ENCODE data around the gene APPL1. TPM values are rescaled to one million over a fixed set of nuclear protein-coding genes. Genes with fewer than 3 reads are reported as not detected.
"Not testable (repeated sequence)": the region's sequence is repeated elsewhere in the genome, so short reads cannot be mapped to it uniquely, and the experiment has no call there.

The APPL1 gene
- total and polyA plus RNA-seq, 2 donors (not counting 3 experiments of a cell fraction or from before 2014, with no cell fraction given) = 9.2 to 28.8 TPM

GRCh38 chr3:57292897-57293526, 65.5 kb downstream of the APPL1 start:
- Histone ChIP-seq H3K79me2 (ENCODE audit: control insufficient read depth, insufficient read depth, low read length) (no peaks in the 10 kb centered on the region), H3K4me2 (ENCODE audit: insufficient read depth, low read length) (no peak overlapping the region), H3K4me1 (ENCODE audit: control insufficient read depth, extremely low read depth, insufficient read depth, low read length) (no peaks in the 10 kb centered on the region), H3K36me3 (ENCODE audit: control insufficient read depth in 2 of 2, extremely low read depth in 1 of 2, insufficient read depth in 2 of 2, low read length in 2 of 2) (no peaks in the 10 kb centered on the region), H3K9ac (replicated peaks; ENCODE audit: extremely low read depth, insufficient read depth, low read length) (no peak overlapping the region), H3K9me1 (replicated peaks; ENCODE audit: control insufficient read depth, extremely low read depth, insufficient read depth, low read length) (no peaks in the 10 kb centered on the region), H3K27me3 (ENCODE audit: control insufficient read depth in 2 of 2, insufficient read depth in 2 of 2, low read length in 2 of 2) (no peaks in the 10 kb centered on the region), H2AFZ (ENCODE audit: low read depth, low read length) (no peak overlapping the region), H3K27ac (ENCODE audit: insufficient read depth, low read depth, low read length) (no peak overlapping the region), H3K4me3 (replicated peaks in 1 of 3; ENCODE audit: insufficient read depth in 1 of 3, low read depth in 1 of 3, low read length in 3 of 3) (no peak overlapping the region), H4K20me1 (replicated peaks; ENCODE audit: control insufficient read depth, extremely low read depth, insufficient read depth, low read length) (no peaks in the 10 kb centered on the region), H3K9me3 (replicated peaks; ENCODE audit: control insufficient read depth, insufficient read depth, low read length) (no peaks in the 10 kb centered on the region)
- TF ChIP-seq FOS (IDR thresholded peaks at IDR 0.05; ENCODE audit: borderline replicate concordance, insufficient read depth, low read length) = no peak
- TF ChIP-seq, protein P1, sequence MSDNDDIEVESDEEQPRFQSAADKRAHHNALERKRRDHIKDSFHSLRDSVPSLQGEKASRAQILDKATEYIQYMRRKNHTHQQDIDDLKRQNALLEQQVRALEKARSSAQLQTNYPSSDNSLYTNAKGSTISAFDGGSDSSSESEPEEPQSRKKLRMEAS (IDR thresholded peaks at IDR 0.05; ENCODE audit: insufficient read depth, insufficient read length) = no peak
- no peak for TF ChIP-seq JUN (IDR thresholded peaks at IDR 0.05; ENCODE audit: borderline replicate concordance, insufficient read depth, insufficient read length, low read depth)
- DNase-seq (ENCODE audit: low read depth, low spot score) (no peak), FAIRE-seq (no peak)
- intact Hi-C loops (cut with micrococcal nuclease) = no loop called here
- dilution Hi-C loops (cut with MboI; ENCODE audit: extremely low pct_ligation_motif_present, low sequenced_read_pairs) = no loop called here
- CTCF ChIA-PET = no interaction called here
- no TSS peak for BruUV-seq (replicated peaks)
- POLR2A ChIA-PET = no interaction called here

DNA sequence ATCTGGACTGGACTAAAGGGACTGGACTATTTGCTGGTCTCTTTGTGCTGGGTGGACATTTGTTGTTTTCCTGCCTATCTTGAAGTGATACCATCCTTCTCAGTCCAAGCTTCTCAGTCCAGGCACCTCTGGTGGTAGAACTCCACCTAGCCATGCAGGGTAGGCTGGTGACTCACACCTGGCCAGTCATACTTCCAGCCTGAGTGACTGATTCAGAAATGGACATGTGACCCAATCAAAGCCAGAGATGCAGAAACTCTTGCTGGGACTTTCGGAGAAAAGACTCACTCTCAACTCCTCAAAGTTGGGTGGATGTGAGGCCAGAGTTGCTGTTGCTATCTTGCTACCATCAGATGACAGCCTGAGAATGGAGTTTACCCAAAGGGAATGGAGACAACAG, 70.5 kb downstream of the APPL1 start:
- no peaks in the 10 kb centered on the region for H3K79me2 ChIP-seq (ENCODE audit: control insufficient read depth, insufficient read depth, low read length)
- H3K4me1 ChIP-seq (ENCODE audit: control insufficient read depth, extremely low read depth, insufficient read depth, low read length) = no peaks in the 10 kb centered on the region
- no peak overlapping the region for H3K4me3 ChIP-seq (replicated peaks in 1 of 3; ENCODE audit: insufficient read depth in 1 of 3, low read depth in 1 of 3, low read length in 3 of 3)
- no TSS peak for BruUV-seq (replicated peaks)
- H3K9ac ChIP-seq (replicated peaks; ENCODE audit: extremely low read depth, insufficient read depth, low read length) = no peak overlapping the region
- ChIA-PET POLR2A (no interaction called here), CTCF (interaction anchor here (1.0 kb wide), 1 partner anchor 170 kb away, joined by 3 read pairs; no protein-coding TSS in a partner anchor)
- no peak overlapping the region for H3K4me2 ChIP-seq (ENCODE audit: insufficient read depth, low read length)
- H2AFZ ChIP-seq (ENCODE audit: low read depth, low read length) = no peak overlapping the region
- TF ChIP-seq CTCF (IDR thresholded peaks at IDR 0.05; ENCODE audit: extremely low read depth in 1 of 2, insufficient read depth in 1 of 2, low read depth in 1 of 2, low read length in 2 of 2) = no peak
- TF ChIP-seq GATA2 (IDR thresholded peaks at IDR 0.05; ENCODE audit: insufficient read depth, insufficient read length, low read depth, low read length) = no peak
- peak; percentile 49 for TF ChIP-seq FOS (IDR thresholded peaks at IDR 0.05; ENCODE audit: borderline replicate concordance, insufficient read depth, low read length)
- no peak for FAIRE-seq
- dilution Hi-C loops (cut with MboI; ENCODE audit: extremely low pct_ligation_motif_present, low sequenced_read_pairs) (no loop called here), intact Hi-C loops (cut with micrococcal nuclease) (no loop called here)
- no peak for DNase-seq (ENCODE audit: low read depth, low spot score)
- peaks cover 0 to 3% of the 10 kb centered on the region in 2 experiments for H3K27me3 ChIP-seq (ENCODE audit: control insufficient read depth in 2 of 2, insufficient read depth in 2 of 2, low read length in 2 of 2)
- H3K36me3 ChIP-seq (ENCODE audit: control insufficient read depth in 2 of 2, extremely low read depth in 1 of 2, insufficient read depth in 2 of 2, low read length in 2 of 2) = no peaks in the 10 kb centered on the region
- H3K27ac ChIP-seq (ENCODE audit: insufficient read depth, low read depth, low read length) = no peak overlapping the region
- H4K20me1 ChIP-seq (replicated peaks; ENCODE audit: control insufficient read depth, extremely low read depth, insufficient read depth, low read length) = no peaks in the 10 kb centered on the region
- H3K9me1 ChIP-seq (replicated peaks; ENCODE audit: control insufficient read depth, extremely low read depth, insufficient read depth, low read length) = no peaks in the 10 kb centered on the region
- H3K9me3 ChIP-seq (replicated peaks; ENCODE audit: control insufficient read depth, insufficient read depth, low read length) = no peaks in the 10 kb centered on the region

DNA sequence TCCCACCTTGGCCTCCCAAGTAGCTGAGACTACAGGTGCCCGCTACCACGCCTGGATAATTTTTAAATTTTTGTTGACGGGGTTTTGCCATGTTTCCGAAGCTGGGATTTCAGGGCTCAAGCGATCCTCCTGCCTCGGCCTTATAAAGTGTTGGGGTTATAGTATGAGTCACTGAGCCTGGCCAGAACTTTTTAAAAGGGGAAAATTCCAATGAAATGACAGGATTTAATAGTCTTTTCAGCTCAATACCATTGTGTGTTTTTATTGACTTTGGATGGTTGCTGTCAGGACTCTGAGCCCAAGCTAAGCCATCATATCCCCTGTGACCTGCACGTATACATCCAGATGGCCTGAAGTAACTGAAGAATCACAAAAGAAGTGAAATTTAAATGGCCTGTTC, 76.0 kb downstream of the APPL1 start:
- CTCF ChIA-PET; H3K4me2 ChIP-seq (ENCODE audit: insufficient read depth, low read length); POLR2A ChIA-PET; H3K9me1 ChIP-seq (replicated peaks; ENCODE audit: control insufficient read depth, extremely low read depth, insufficient read depth, low read length); H3K4me1 ChIP-seq (ENCODE audit: control insufficient read depth, extremely low read depth, insufficient read depth, low read length); H3K36me3 ChIP-seq (ENCODE audit: control insufficient read depth in 2 of 2, extremely low read depth in 1 of 2, insufficient read depth in 2 of 2, low read length in 2 of 2); FAIRE-seq; H3K4me3 ChIP-seq (replicated peaks in 1 of 3; ENCODE audit: insufficient read depth in 1 of 3, low read depth in 1 of 3, low read length in 3 of 3); H3K27me3 ChIP-seq (ENCODE audit: control insufficient read depth in 2 of 2, insufficient read depth in 2 of 2, low read length in 2 of 2); H4K20me1 ChIP-seq (replicated peaks; ENCODE audit: control insufficient read depth, extremely low read depth, insufficient read depth, low read length); H3K9me3 ChIP-seq (replicated peaks; ENCODE audit: control insufficient read depth, insufficient read depth, low read length); dilution Hi-C loops (cut with MboI; ENCODE audit: extremely low pct_ligation_motif_present, low sequenced_read_pairs); H3K9ac ChIP-seq (replicated peaks; ENCODE audit: extremely low read depth, insufficient read depth, low read length); BruUV-seq (replicated peaks); H3K27ac ChIP-seq (ENCODE audit: insufficient read depth, low read depth, low read length); DNase-seq (ENCODE audit: low read depth, low spot score); H2AFZ ChIP-seq (ENCODE audit: low read depth, low read length); H3K79me2 ChIP-seq (ENCODE audit: control insufficient read depth, insufficient read depth, low read length); intact Hi-C loops (cut with micrococcal nuclease): not testable (repeated sequence)

Data from endothelial cell of umbilical vein (primary cell).